ENCODE results near the gene ZNF629. TPM values are rescaled to one million over a fixed set of nuclear protein-coding genes. Genes with fewer than 3 reads are reported as not detected.

ZNF629 gene
- total RNA-seq, 5 donors from 2014 or later (not counting 1 experiment from before 2014, with no cell fraction given): 2.4 to 7.6 (median 4.4) TPM

- CTCF ChIA-PET: interaction anchor here in 1 of 2 donors (0.6 kb wide), 1 partner anchor 173 kb away, joined by 3 read pairs; the partner anchor contains the start of gene FBXL19
- H3K4me1 ChIP-seq (ENCODE audit: control insufficient read depth in 1 of 2, extremely low read depth in 1 of 2, insufficient read depth in 2 of 2, low read length in 2 of 2): peaks cover 0 to 18% of the 10 kb centered on the region in 2 experiments
- Mint-ChIP-seq H3K27me3 (no peaks in the 10 kb centered on the region), H3K4me3 (peak overlapping the region in 2 of 3 donors; percentile 75 to 82), H3K9me3 (no peaks in the 10 kb centered on the region), H3K27ac (peak overlapping the region in 1 of 2 donors; percentile 39), H3K36me3 (peaks cover 29% of the 10 kb centered on the region), H3K4me1 (peaks cover 19 to 24% (median 23%) of the 10 kb centered on the region in 3 donors)
- no peak overlapping the region for H3K4me3 ChIP-seq (ENCODE audit: control insufficient read depth in 1 of 2, extremely low read depth in 1 of 2, low read length in 1 of 2)
- peaks cover 3 to 42% of the 10 kb centered on the region in 2 donors for H3K36me3 ChIP-seq (ENCODE audit: control insufficient read depth in 2 of 2, extremely low read depth in 1 of 2, insufficient read depth in 1 of 2, low read length in 1 of 2)
- no peak for DNase-seq
- 100% methylated on average over 4 of the region's 4 CpGs for WGBS (ENCODE audit: insufficient coverage)
- H3K27ac ChIP-seq (ENCODE audit: low read length): no peak overlapping the region
- H3K27me3 ChIP-seq (replicated peaks in 1 of 2; ENCODE audit: control insufficient read depth in 2 of 2, extremely low read depth in 1 of 2, insufficient read depth in 2 of 2, low read length in 1 of 2): no peaks in the 10 kb centered on the region
- no peaks in the 10 kb centered on the region for H3K9me3 ChIP-seq
- no peak for ATAC-seq (replicated peaks in 1 of 4)
- POLR2A ChIA-PET: no interaction called here
Observed at GRCh38 chr16:30750201-30750600, 36.8 kb downstream of the ZNF629 start.

GRCh38 chr16:30748634-30749445, 38.2 kb downstream of the ZNF629 start:
- peaks cover 28% of the 10 kb centered on the region for H3K36me3 Mint-ChIP-seq
- H3K27me3 Mint-ChIP-seq: no peaks in the 10 kb centered on the region
- CTCF ChIA-PET: interaction anchor here in 1 of 2 donors (1.0 kb wide), 2 partner anchors 11 to 96 kb away, joined by 3 to 5 read pairs; no protein-coding TSS in a partner anchor
- H3K9me3 ChIP-seq: no peaks in the 10 kb centered on the region
- 11% methylated on average over 22 of the region's 36 CpGs for WGBS (ENCODE audit: insufficient coverage)
- peak overlapping the region; percentile 44 to 74 for H3K4me3 ChIP-seq (ENCODE audit: control insufficient read depth in 1 of 2, extremely low read depth in 1 of 2, low read length in 1 of 2)
- peak in 8 of 35 experiments; percentile 8 to 39 (median 20) for DNase-seq
- H3K36me3 ChIP-seq (ENCODE audit: control insufficient read depth in 2 of 2, extremely low read depth in 1 of 2, insufficient read depth in 1 of 2, low read length in 1 of 2): peaks cover 4 to 34% of the 10 kb centered on the region in 2 donors
- POLR2A ChIA-PET: interaction anchor here (0.6 to 1.0 kb wide), 3 partner anchors 12 to 288 kb away, joined by 3 to 6 read pairs (median 4); no protein-coding TSS in a partner anchor
- peak overlapping the region; percentile 90 to 92 (median 91) for H3K4me3 Mint-ChIP-seq
- peak; percentile 4 to 8 (median 5) for ATAC-seq (replicated peaks in 1 of 4)
- H3K4me1 ChIP-seq (ENCODE audit: control insufficient read depth in 1 of 2, extremely low read depth in 1 of 2, insufficient read depth in 2 of 2, low read length in 2 of 2): peaks cover 0 to 18% of the 10 kb centered on the region in 2 experiments
- H3K4me1 Mint-ChIP-seq: peaks cover 19 to 27% (median 24%) of the 10 kb centered on the region in 3 donors
- no peak overlapping the region for H3K27ac ChIP-seq (ENCODE audit: low read length)
- peak overlapping the region; percentile 71 to 79 for H3K27ac Mint-ChIP-seq
- H3K9me3 Mint-ChIP-seq: no peaks in the 10 kb centered on the region
- H3K27me3 ChIP-seq (replicated peaks in 1 of 2; ENCODE audit: control insufficient read depth in 2 of 2, extremely low read depth in 1 of 2, insufficient read depth in 2 of 2, low read length in 1 of 2): no peaks in the 10 kb centered on the region

- Histone ChIP-seq H3K9me3 (no peaks in the 10 kb centered on the region), H3K4me3 (ENCODE audit: control insufficient read depth in 1 of 2, extremely low read depth in 1 of 2, low read length in 1 of 2) (peak within 1 kb of the TSS; percentile 74), H3K27ac (ENCODE audit: low read length) (peak within 1 kb of the TSS; percentile 79), H3K27me3 (replicated peaks in 1 of 2; ENCODE audit: control insufficient read depth in 2 of 2, extremely low read depth in 1 of 2, insufficient read depth in 2 of 2, low read length in 1 of 2) (no peaks in the 10 kb centered on the region), H3K4me1 (ENCODE audit: control insufficient read depth in 1 of 2, extremely low read depth in 1 of 2, insufficient read depth in 2 of 2, low read length in 2 of 2) (peaks cover 0 to 18% of the 10 kb centered on the region in 2 experiments), H3K36me3 (ENCODE audit: control insufficient read depth in 2 of 2, extremely low read depth in 1 of 2, insufficient read depth in 1 of 2, low read length in 1 of 2) (peaks cover 8 to 29% of the 10 kb centered on the region in 2 donors)
- DNase-seq (peak; percentile 88 to 98 (median 93)), ATAC-seq (replicated peaks in 1 of 4) (peak; percentile 97 to 98 (median 98))
- H3K4me3 Mint-ChIP-seq: peak within 1 kb of the TSS; percentile 90 to 92 (median 91)
- ChIA-PET POLR2A (interaction anchor here (0.6 to 1.0 kb wide), 4 partner anchors 11 to 288 kb away, joined by 3 to 6 read pairs (median 4); no protein-coding TSS in a partner anchor), CTCF (interaction anchor here in 1 of 2 donors (1.0 kb wide), 3 partner anchors 12 to 318 kb away, joined by 3 to 5 read pairs (median 3); partner anchors contain the start of gene DCTPP1)
- WGBS (ENCODE audit: insufficient coverage): 3% methylated on average over 55 of the region's 60 CpGs
- H3K4me1 Mint-ChIP-seq: peaks cover 19 to 27% (median 24%) of the 10 kb centered on the region in 3 donors
- H3K36me3 Mint-ChIP-seq: peaks cover 26% of the 10 kb centered on the region
- peak within 1 kb of the TSS; percentile 83 to 87 for H3K27ac Mint-ChIP-seq
- no peaks in the 10 kb centered on the region for H3K9me3 Mint-ChIP-seq
- H3K27me3 Mint-ChIP-seq: no peaks in the 10 kb centered on the region
Observed at GRCh38 chr16:30747799-30748633, 39.0 kb downstream of the ZNF629 start, which contains the start of gene PHKG2. PHKG2 (plus strand) TSS chr16:30748425; CDS start chr16:30748821, 396 bp downstream.

DNA sequence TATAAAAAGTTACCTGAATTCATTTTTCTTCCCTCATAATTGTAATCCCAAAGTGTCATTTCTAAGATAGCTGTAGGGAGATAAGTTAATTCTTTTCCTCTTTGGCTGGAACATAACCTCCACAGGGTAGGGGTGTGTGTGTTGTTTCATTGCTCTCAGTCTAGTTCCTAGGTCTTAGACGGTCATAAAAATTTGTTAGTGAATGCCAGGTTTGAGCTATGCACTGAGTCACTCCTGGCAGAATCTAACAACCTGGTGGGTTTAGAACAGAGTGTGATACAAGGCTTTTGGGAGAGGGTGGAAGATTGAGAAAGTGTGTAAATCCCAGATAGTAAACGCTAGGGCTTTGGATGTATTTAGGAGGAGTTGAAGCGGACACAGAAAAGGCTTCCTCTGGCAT, 39.7 kb downstream of the ZNF629 start:
- Mint-ChIP-seq H3K4me3 (peak overlapping the region; percentile 90 to 92 (median 91)), H3K27ac (peak overlapping the region; percentile 83 to 87), H3K4me1 (peaks cover 19 to 27% (median 24%) of the 10 kb centered on the region in 3 donors), H3K36me3 (peaks cover 24% of the 10 kb centered on the region), H3K9me3 (no peaks in the 10 kb centered on the region), H3K27me3 (no peaks in the 10 kb centered on the region)
- ChIA-PET CTCF (interaction anchor here in 1 of 2 donors (1.0 kb wide), 3 partner anchors 12 to 317 kb away, joined by 3 to 5 read pairs (median 3); partner anchors contain the start of gene DCTPP1), POLR2A (interaction anchor here (0.6 to 1.0 kb wide), 3 partner anchors 50 to 82 kb away, joined by 3 to 6 read pairs (median 3); no protein-coding TSS in a partner anchor)
- H3K4me3 ChIP-seq (ENCODE audit: control insufficient read depth in 1 of 2, extremely low read depth in 1 of 2, low read length in 1 of 2): peak overlapping the region; percentile 74
- H3K36me3 ChIP-seq (ENCODE audit: control insufficient read depth in 2 of 2, extremely low read depth in 1 of 2, insufficient read depth in 1 of 2, low read length in 1 of 2): peaks cover 8 to 27% of the 10 kb centered on the region in 2 donors
- ATAC-seq (replicated peaks in 1 of 4) (no peak), DNase-seq (no peak)
- no peaks in the 10 kb centered on the region for H3K27me3 ChIP-seq (replicated peaks in 1 of 2; ENCODE audit: control insufficient read depth in 2 of 2, extremely low read depth in 1 of 2, insufficient read depth in 2 of 2, low read length in 1 of 2)
- 71% methylated on average over 2 of the region's 3 CpGs for whole genome bisulfite sequencing (ENCODE audit: insufficient coverage)
- peak overlapping the region; percentile 79 for H3K27ac ChIP-seq (ENCODE audit: low read length)
- no peaks in the 10 kb centered on the region for H3K9me3 ChIP-seq
- H3K4me1 ChIP-seq (ENCODE audit: control insufficient read depth in 1 of 2, extremely low read depth in 1 of 2, insufficient read depth in 2 of 2, low read length in 2 of 2): peaks cover 0 to 18% of the 10 kb centered on the region in 2 experiments

GRCh38 chr16:30746638-30747175, 40.3 kb downstream of the ZNF629 start:
- H3K4me1 ChIP-seq (ENCODE audit: control insufficient read depth in 1 of 2, extremely low read depth in 1 of 2, insufficient read depth in 2 of 2, low read length in 2 of 2): peaks cover 0 to 18% of the 10 kb centered on the region in 2 experiments
- peaks cover 8 to 26% of the 10 kb centered on the region in 2 donors for H3K36me3 ChIP-seq (ENCODE audit: control insufficient read depth in 2 of 2, extremely low read depth in 1 of 2, insufficient read depth in 1 of 2, low read length in 1 of 2)
- H3K27ac ChIP-seq (ENCODE audit: low read length): no peak overlapping the region
- H3K27me3 Mint-ChIP-seq: no peaks in the 10 kb centered on the region
- POLR2A ChIA-PET: interaction anchor here in 1 of 2 donors (0.6 kb wide), 1 partner anchor 81 kb away, joined by 3 read pairs; no protein-coding TSS in a partner anchor
- H3K4me1 Mint-ChIP-seq: peaks cover 19 to 33% (median 24%) of the 10 kb centered on the region in 3 donors
- H3K9me3 Mint-ChIP-seq: no peaks in the 10 kb centered on the region
- no peaks in the 10 kb centered on the region for H3K27me3 ChIP-seq (replicated peaks in 1 of 2; ENCODE audit: control insufficient read depth in 2 of 2, extremely low read depth in 1 of 2, insufficient read depth in 2 of 2, low read length in 1 of 2)
- H3K4me3 ChIP-seq (ENCODE audit: control insufficient read depth in 1 of 2, extremely low read depth in 1 of 2, low read length in 1 of 2): no peak overlapping the region
- ATAC-seq (replicated peaks in 1 of 4) (no peak), DNase-seq (no peak)
- no peaks in the 10 kb centered on the region for H3K9me3 ChIP-seq
- CTCF ChIA-PET: no interaction called here
- 97% methylated on average over 8 of the region's 9 CpGs for WGBS (ENCODE audit: insufficient coverage)
- H3K27ac Mint-ChIP-seq: peak overlapping the region in 1 of 2 donors; percentile 87
- peaks cover 30% of the 10 kb centered on the region for H3K36me3 Mint-ChIP-seq
- H3K4me3 Mint-ChIP-seq: no peak overlapping the region

Data from T-cell (primary cell).